HG03469 (cell line): ENCODE results near the gene NADSYN1.
"Not testable (repeated sequence)": the region's sequence is repeated elsewhere in the genome, so short reads cannot be mapped to it uniquely, and the experiment has no call there.

ENCODE experiments used
- ATAC-seq: cut with Tn5 transposase; IDR thresholded peaks from one replicate; pipeline ENCODE4 v1.9.1; 2021; ENCODE audit warnings: mild to moderate bottlenecking, moderate library complexity, moderate number of reproducible peaks; ENCODE audit not compliant: unreplicated experiment

Gene NADSYN1

DNA sequence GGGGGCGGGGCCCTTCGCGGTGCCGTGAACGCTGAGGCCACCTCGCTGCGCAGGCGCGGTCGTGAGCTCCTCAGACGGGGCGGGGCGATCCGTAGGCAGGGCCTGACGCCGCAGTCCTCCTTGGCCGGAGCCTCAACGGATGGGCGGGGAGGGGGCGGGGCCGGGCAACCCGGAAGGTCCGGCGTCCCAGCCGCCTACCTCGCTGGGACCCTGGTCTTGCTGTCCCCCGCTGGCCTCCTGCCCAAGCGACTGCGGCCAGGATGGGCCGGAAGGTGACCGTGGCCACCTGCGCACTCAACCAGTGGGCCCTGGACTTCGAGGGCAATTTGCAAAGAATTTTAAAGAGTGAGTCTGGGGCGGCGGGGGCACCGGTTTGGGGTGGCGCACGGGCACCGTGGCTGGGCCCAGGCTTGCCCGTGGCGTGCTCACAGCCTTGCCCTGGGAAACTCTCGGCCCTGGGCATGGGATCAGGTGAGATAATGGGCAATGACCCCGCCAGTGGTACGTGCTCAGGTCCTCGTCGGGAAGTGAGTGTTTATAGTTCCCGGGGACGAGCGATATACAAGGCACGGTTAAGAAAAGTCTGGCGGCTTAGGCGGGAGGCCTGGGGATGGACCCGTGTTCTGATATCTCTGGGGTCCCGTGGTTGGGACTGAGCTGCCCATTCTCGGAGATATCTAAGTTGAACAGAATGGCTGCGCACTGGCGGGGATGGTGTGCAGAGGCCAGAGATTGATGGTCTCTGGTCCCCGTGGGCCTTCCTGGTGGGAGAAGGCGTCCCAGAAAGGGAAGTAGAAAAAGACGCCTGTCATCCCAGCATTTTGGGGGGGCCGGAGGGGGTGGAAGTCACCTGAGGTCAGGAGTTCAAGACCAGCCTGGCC, at the start of gene NADSYN1:
Gene NADSYN1 (plus strand): TSS at position 167 of the 881 bp plus-strand sequence. CDS start 94 bp downstream, at position 261.
- ATAC-seq: no peak

DNA sequence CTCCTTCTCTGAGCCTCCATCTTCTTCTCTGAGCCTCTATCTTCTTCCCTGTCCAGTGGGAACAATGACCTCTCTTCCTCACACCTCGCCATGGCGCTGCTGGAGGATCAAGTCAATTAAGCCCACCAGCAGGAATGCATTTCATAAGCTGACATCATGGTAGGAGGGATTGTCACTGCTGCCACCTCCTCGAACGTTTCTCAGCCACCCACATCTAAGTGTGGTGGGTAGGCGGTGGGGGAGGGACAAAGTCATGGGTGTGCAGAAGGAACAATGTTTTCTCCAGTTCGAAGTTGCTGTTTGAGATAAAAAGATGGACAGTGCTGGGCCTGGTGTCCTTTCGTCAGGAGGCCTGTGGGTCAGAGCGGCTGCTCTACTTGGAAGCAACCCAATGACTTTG, 48.8 kb upstream of the NADSYN1 start:
- ATAC-seq: no peak

DNA sequence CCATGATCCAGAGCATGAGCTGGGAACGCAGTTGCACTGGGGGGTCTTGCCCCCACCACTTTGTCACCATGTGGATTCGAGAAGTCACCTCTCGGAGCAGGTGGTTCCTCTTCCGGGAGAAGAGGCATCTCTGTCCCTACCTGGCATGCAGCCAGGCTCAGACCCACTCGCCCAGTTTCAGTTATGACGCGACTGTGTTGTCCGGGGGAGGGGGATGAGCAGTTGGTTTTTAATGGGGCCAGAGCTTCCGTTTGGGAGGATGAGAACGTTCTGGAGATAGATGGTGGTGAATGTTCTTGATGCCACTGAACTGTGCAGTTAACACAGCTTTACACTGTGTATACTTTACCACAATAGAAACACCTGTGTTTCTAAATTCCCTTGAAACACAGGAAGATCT, 46.3 kb upstream of the NADSYN1 start:
- no peak for ATAC-seq

DNA sequence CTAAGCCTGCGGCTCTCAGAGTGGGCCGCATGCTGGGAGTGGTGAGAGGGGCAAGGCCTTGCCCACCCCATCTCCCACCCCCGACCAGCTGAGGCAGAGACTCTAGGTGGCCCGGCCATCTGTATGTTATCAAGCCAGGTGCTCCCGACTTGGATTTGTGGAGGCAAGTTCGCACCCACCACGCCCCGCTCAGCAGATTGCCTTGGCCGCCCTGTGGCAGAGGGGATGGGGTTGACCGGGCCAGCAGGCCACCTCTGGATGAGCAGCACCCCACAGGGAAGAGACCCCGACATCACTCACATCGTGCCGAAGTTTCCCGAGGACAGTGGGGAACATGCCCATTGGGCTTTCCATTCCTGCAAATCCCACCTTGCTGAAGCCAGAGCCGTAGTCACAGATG, 45.6 kb upstream of the NADSYN1 start:
- no peak for ATAC-seq

DNA sequence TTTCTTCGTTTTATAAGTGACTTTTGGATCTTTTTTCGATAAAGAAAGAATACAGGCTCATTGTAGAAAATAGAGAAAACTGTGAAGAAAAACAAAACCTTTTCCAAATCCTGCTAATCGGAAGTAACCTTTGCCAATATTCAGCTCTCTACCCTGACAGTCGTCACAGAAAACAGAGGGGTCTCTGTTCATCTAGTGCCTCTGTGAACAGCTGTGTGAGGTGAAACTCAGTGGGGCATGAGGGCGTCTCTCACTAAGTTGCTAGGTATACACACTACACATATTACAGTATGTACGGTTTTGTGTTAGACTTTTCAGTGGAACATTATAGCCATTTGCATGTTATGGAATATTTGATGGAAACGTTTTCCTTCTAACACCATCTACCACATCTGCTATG, 44.2 kb upstream of the NADSYN1 start:
- ATAC-seq: no peak

DNA sequence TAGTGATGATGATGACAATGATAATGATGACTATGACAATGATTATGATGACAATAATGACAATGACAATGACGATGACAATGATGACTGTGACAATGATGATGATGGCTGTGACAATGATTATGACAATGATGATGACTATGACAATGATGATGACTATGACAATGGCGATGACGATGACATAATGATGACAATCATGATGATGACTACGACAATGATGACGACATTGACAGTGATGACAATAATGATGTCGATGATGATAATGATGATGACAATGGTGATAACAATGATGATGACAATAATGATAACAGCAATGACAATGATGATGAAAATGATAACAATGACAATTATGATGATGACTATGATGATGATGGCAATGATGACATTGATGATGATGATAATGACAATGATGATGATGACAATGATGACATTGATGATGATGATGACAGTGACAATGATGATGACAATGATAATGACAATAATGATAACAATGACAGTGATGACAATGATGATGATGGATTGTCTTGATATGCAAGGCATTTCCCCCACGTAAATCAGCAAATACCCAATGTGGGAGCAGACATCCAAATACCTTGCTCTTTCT, 42.5 kb upstream of the NADSYN1 start:
- ATAC-seq: no peak

DNA sequence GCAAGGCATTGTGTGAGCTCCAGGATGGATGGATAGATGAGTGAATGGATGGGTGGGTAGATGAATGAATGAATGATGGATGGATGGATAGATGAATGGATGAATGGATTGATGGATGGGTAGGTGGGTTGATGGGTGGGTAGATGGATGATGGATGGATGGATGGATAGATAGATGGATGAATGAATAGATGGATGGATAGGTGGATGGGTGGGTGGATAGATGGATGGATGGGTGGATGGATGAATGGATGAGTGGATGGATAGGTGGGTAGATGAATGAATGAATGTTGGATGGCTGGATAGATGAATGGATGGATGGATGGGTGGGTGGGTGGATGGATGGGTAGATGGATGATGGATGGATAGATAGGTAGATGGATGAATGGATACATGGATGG, 38.4 kb upstream of the NADSYN1 start:
- ATAC-seq: no peak

DNA sequence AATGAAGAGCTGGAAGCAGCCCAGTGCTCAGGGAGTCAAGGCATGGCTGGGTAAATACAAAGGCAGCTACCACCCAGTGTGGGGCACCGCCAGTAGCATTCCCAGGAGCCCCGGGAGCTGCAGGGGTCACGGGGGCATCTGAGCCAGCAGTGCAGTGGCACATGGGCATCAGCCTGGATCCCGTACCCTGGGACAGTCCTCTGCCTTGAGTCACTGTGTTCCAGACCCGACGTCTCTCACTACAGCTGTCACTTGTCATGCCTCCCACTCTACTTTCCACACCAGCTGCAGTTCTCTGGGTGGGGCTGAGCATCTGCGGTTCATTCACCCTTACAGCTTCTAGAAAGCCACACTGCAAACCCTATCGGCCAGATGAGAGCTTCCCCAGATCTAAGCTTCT, 34.4 kb upstream of the NADSYN1 start:
- ATAC-seq: no peak

DNA sequence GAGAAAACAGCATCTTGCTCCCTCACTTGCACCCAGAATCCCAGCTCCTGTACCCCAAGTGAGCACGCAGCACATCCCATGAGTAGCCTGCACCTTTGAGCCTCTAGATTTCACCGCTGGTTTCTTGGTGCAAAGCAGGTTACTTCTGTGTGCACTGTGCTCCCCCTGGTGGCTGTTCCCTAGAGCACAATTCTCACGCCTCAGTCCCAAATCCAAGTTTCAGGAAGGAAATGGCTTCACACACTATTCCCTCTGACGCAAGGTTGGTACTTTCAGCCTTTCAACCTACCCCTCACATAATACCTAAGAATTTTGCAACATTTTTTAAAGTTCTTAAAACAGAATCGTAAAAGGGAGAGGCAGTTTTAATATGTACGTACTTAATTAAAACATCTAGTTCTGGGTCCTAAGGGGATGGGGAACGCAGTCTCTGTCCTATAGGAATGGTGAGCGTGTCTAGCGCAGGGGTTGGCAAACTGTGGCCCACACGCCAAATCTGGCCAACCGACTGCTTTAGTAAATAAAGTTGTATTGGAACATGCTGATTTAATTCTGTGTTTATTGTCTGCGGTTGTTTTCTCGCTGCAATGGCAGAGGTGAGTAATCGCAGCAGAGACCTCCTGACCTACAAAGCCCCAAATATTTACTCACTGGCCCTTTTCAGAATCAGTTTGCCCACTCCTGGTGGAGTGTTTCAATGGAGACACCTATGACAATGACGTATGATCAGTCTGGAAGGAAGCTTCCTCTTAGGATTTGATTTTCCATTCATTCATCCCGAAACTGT, 32.4 kb upstream of the NADSYN1 start:
- ATAC-seq: no peak

DNA sequence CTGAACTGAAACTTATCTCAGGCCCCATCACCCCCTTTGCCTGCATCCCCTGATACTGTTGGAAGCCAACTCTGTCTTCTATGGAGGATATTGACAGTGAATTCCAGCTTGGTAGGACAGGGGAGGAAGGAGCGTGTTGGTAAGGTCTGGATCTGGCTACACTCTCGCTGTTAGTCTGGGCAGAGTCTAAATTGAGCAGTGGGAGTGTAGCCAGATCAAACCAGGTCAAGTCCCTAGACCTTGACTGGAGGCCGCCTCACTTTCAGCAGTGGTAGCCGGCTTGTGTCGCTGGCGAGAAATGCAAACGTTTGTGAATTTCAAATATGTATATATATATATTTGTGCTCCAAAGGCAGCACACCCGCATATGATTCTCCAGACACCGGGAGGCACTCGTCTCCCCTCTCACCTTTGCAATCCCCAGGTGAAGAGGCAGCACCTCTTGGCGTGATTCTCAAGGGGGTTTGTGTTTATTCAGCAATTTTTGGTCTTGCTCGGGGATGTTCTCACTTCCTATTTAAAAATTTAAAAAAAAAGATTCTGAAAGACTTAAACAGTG, 31.5 kb upstream of the NADSYN1 start:
- ATAC-seq: no peak

DNA sequence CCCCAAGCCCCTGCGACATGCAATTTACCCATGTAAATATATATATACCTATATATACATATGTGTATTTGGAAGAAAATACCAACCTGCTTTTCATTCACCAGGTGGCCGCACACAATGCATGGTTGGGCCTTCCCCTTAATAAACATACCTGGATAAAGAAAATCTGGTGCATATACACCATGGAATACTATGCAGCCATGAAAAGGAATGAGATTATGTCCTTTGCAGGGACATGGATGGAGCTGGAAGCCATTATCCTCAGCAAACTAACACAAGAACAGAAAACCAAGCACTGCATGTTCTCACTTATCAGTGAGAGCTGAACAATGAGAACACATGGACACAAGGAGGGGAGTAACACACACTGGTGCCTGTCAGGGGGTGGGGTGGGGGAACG, 30.7 kb upstream of the NADSYN1 start:
- ATAC-seq: not testable (repeated sequence)

DNA sequence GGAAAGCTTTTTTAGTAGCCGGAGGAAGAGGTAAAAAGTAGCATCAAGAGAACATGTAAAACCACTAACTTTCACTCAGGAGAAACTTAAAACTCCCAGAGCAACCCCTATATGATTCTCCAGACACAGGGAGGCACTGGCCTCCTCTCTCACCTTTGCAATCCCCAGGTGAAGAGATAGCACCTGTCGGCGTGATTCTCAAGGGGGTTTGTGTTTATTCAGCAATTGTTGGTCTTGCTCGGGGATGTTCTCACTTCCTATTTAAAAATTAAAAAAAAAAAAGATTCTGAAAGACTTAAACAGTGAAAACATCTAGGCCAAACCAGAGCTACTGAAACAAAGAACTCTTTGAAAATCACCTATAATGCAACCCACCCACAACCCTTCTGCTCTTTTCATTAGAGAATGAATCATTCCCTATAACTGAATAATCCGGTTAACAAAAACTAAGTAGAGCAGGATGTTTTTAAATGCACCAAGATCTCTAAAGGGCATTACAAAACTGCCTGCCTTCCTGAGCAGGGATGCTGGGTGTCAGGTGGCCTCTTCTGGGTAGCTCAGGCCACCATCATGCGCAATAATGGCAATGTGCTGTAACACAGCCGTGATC, 29.7 kb upstream of the NADSYN1 start:
- no peak for ATAC-seq

DNA sequence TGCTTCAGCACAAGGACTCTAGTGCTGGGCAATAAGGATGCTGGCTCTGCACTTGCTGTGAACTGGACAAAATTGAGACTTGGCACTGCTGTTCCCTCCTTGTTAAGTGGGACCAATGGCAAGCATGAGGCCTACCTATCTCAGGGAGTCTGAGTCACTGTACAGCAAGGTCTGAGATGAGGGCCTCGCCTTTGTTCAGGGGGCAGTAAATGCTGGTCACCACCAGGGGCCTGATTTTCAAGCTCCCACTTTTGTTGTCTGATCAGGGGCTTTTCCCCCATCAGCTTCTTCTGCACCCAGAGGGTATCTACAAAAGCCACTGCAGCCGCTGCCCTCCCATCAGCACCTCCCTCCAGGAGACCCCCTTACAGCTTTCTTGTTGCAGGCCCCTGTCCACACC, 27.6 kb upstream of the NADSYN1 start:
- no peak for ATAC-seq

DNA sequence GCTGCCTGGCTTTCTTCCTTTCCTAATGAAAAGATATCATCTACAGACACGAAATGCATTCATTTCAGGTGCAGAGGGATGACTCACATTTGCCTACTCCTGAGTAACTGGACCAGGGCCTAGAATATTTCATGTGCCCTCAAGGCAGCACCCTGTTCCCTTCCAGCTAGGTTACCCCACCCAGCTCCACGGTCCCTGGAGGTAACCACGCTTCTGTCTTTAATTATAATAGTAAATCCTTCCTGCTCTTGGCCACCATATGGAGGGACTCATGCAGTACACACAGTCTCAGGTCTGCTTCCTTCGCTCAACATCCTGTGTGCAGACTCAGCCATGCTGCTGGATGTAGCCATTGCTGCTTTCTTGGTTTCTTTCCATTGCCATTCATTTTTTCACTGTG, 27.1 kb upstream of the NADSYN1 start:
- ATAC-seq: no peak

DNA sequence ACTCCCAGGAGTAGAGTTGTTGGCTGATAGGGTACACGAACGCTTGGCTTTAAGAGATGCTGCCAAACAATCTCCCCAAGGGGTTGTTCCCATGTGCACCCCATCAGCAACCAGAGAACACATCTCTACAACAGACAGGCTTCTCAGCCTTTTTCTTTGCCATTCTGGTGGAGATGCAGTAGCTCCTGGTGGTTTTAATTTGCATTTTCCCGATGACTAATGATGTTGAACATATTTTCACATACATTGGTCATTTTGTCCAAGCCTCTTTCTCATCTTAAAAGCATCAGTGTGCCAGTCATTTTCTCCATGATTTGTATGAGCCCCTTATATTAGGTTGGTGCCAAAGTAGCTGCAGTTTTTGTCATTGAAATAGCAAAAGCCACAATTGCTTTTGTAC, 26.6 kb upstream of the NADSYN1 start:
- ATAC-seq: no peak

DNA sequence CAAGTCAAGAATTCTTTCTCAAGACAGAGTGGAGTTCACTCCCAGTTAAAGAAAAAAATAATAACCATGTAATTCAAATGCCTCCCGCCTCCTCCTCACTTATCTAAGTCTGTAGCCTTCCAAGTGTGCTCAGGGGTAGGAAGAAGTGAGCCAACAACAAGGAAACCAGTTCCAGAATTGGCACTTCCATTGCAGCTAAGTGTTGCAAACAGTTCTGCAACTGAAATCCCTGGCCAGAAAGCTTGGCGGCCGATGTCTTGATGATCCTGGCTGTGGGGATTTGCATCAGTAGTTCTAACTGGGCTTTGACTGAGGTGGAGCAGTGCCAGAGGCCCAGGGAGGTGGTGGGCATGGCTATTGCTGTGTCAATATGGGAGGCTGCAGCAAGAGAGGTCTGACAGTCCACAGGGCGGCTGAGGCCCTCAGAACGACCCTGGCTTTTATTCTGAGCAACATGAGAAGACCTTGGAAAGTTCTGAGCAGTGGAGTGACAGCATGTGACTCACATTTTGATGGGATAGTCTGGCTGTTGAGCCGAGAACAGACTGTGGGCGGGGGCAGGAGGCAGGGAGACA, 24.1 kb upstream of the NADSYN1 start:
- no peak for ATAC-seq

DNA sequence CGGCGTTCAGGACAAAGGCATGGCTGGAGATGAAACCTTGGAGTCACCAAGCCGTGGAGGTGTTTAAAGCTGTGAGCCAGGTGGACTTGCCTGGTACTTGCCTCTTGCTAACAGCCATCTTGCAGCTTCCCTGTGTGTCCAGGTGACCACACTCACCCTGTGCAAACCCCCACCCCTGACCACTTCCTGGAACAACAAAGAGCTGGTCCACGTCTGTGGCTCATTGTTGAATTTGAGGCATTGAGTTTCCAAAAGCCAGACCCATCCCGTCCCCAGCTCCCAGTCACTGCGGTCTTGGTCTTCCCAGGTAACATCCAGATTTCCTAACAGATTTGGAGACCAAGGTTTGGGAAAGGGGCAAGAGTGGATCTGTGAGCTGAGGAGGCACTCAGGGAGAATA, 23.3 kb upstream of the NADSYN1 start:
- ATAC-seq: no peak

DNA sequence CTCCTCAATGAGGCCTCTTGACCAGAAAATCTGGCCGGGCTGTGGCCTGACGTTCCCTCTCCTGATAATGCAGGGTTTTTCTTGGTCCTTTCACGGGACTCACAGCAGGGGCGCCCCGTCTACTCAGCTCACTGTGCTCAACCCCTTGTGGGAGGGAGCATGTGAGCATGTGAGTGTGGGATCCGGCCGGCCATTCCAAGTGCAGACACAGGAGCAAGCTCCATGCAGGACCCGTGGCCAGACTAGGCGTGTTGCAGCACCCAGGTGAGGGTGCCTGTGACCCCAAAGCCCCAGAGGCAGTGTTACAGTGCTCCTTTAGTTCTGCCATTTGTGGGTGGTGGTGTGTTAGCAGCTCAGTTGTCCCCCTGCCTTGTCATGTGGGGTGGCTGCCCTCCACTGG, 22.8 kb upstream of the NADSYN1 start:
- ATAC-seq: no peak

DNA sequence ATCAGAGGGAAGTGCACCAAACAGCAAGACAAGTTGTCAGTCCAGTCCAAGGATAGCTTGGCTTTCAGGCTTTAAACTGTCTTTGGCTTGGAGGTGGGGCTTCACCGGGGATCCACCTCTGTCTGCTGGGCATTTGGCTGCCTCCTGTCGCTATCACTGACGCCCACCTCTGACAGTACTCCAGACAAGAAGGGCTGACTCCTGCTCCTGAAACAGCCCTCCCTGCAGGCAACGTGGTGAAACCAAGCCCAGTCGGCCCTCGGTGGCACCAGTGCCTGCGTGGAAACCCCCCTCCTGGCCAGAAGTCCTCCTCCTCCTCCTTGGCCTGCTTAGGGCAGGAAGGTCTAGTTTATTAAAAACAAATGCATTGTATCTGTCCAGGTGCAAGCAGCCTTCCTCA, 21.7 kb upstream of the NADSYN1 start:
- no peak for ATAC-seq

DNA sequence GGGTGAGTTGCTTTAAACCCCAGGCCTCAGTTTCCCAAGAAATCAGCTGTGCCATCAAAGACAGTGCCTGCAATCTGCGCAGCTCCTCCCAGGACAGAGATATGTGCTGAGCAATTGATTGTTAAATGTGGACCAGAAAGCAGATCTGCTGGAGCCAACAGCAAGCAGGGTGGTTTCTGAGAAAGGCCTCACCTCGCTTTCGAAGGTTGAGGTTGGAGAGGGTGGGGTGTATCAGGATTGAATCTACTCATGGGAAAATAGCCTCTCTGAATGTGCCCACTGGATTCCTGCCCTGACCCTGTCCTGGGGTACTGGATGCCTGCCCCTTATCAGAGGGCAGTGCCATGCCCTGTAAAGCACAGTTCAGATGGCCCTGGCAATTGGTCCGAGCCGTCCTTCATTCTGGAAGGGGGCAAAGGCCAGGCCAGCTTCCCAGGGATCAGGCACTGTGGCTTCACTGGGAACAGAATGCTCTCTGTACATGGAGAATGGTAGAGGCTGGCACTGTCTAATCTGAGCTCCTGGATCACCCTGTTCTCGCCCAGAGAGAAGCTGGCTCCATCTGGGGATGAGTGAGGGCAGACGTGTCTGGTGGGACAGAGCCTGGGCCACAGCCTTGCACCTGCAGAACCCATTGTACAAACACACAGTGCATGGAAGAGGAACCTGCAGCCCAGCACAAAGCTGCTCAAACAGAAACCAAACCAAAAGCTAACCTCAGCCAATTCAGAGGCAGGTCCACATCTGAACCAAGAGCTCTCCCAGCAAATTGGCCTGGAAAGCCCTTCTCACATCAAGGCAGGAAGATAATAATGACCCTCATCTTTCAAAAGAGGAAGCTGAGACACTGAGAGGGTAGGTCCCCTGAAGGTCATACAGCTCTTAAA, 20.0 kb upstream of the NADSYN1 start:
- no peak for ATAC-seq
